Endodermal cell (in vitro differentiated cells): ENCODE data around the gene CNNM3. TPM values are rescaled to one million over a fixed set of nuclear protein-coding genes. Genes with fewer than 3 reads are reported as not detected.

Source experiments
- DNase-seq: peaks from one replicate; pipeline ENCODE4 v3.0.0-alpha.2; 2017
- H3K27ac ChIP-seq: 2 replicates; pipeline ENCODE4 v1.5.1; 2013; ENCODE audit warnings: mild to moderate bottlenecking, low read depth, low read length, moderate library complexity
- H3K27me3 ChIP-seq: 2 replicates; pipeline ENCODE4 v1.6.1; 2013; ENCODE audit warnings: mild to moderate bottlenecking, low read length, moderate library complexity; ENCODE audit not compliant: insufficient read depth, control insufficient read depth, poor library complexity, severe bottlenecking
- H3K36me3 ChIP-seq: 2 replicates; pipeline ENCODE4 v1.7.0; 2013; ENCODE audit warnings: mild to moderate bottlenecking, low read length, moderate library complexity; ENCODE audit not compliant: control insufficient read depth, insufficient read depth
- H3K4me1 ChIP-seq: one replicate; pipeline ENCODE4 v1.7.0; 2013; ENCODE audit warnings: low read length; ENCODE audit not compliant: control insufficient read depth, insufficient read depth
- H3K4me3 ChIP-seq: 2 replicates; pipeline ENCODE4 v1.5.1; 2013; ENCODE audit warnings: mild to moderate bottlenecking, low read length, moderate library complexity
- H3K9ac ChIP-seq: 2 replicates; pipeline ENCODE4 v1.6.1; 2013; ENCODE audit warnings: mild to moderate bottlenecking, low read length, moderate library complexity; ENCODE audit not compliant: poor library complexity, severe bottlenecking; ENCODE audit errors: extremely low read depth
- H3K9me3 ChIP-seq: 2 replicates; pipeline ENCODE4 v1.6.1; 2013; ENCODE audit warnings: mild to moderate bottlenecking, low read length, moderate library complexity; ENCODE audit not compliant: control insufficient read depth
- H3K27ac Mint-ChIP-seq: 2 replicates; pipeline ENCODE4 v1.8.0; 2020; ENCODE audit warnings: mixed read lengths
- H3K27me3 Mint-ChIP-seq: 2 replicates; pipeline ENCODE4 v1.8.0; 2021; ENCODE audit warnings: mild to moderate bottlenecking, mixed read lengths; ENCODE audit not compliant: insufficient read depth
- H3K36me3 Mint-ChIP-seq: 2 replicates; pipeline ENCODE4 v1.8.0; 2020; ENCODE audit warnings: low read depth, mixed read lengths
- H3K4me1 Mint-ChIP-seq: 2 replicates; pipeline ENCODE4 v1.8.0; 2020; ENCODE audit warnings: mixed read lengths
- H3K4me3 Mint-ChIP-seq: 2 replicates; pipeline ENCODE4 v1.8.0; 2020; ENCODE audit warnings: mild to moderate bottlenecking, moderate library complexity, mixed read lengths
- H3K9me3 Mint-ChIP-seq: 2 replicates; pipeline ENCODE4 v1.8.0; 2020; ENCODE audit warnings: mild to moderate bottlenecking, mixed read lengths
- WGBS, 2 experiments: methylation state at CpG; one replicate each; pipeline versions ENCODE4 v1.1.5 to v1.1.7; 2013; ENCODE audit warnings: missing lambda C conversion rate in 2 of 2, mixed read lengths in 1 of 2; ENCODE audit not compliant: insufficient coverage in 1 of 2, insufficient read length in 1 of 2; 5-methylcytosine and 5-hydroxymethylcytosine counted together
- total RNA-seq, 2 donors: library from RNA; stranded (reverse); fragmentation: NEBNext Ultra II Directional in 1 of 2; extraction: Animal tissue kit (Norgen Biotek cat#: 25700) in 1 of 2; gene quantifications; 2 replicates in 1 of 2; 3 replicates in 1 of 2; pipeline ENCODE4 v1.2.1, GENCODE V29; 2021
- TF ChIP-seq, protein P1 (sequence below): fragments of 200-600 bp; sonication (generic); conservative IDR thresholded peaks from 2 replicates; pipeline ENCODE4 v1.5.0; 2021; ENCODE audit warnings: antibody characterized with exemption, mild to moderate bottlenecking

The CNNM3 gene
- total RNA-seq, 2 donors from 2014 or later, result 33.1 to 34.8 TPM

DNA sequence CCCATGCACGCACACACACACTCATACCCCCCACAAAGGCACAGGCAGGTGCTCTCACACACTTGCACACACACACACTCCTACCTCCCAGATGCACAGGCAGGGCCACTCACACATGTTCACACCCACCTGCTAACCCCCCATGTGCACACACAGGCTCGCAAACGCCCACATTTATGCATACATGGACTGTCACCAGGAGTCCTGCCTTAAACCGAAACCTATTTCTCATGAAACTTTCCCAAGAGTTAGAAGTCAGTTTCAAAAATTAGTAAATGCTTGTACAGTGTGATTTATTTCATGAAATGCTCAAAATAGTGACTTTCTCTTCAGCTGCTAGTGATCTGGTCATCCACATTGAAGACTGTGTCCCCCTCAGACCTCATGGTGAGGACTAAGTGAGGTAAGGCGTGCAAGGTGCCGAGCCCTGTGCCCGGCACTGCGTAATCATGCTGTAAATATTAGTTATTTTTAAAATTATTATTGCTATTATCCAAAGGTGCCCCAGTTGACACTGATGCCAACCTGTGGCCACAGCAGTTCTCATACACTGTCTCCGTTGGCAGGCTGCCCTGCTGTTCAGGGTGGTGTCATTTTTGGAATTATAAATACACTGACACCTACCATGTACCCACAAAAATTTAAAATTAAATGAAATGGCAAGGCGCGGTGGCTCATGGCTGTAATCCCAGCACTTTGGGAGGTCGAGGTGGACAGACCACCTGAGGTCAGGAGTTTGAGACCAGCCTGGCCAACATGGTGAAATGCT, 43.0 kb upstream of the CNNM3 start:
- 93 to 97% methylated on average over 5 to 9 of the region's 12 CpGs for WGBS, 2 experiments
- H3K27ac ChIP-seq, result no peak overlapping the region
- Mint-ChIP-seq H3K27ac (peak overlapping the region; percentile 41), H3K4me1 (peaks cover 15% of the 10 kb centered on the region), H3K4me3 (no peak overlapping the region), H3K36me3 (peaks cover 15% of the 10 kb centered on the region), H3K9me3 (no peaks in the 10 kb centered on the region), H3K27me3 (no peaks in the 10 kb centered on the region)
- no peaks in the 10 kb centered on the region for H3K9me3 ChIP-seq
- no peaks in the 10 kb centered on the region for H3K36me3 ChIP-seq
- TF ChIP-seq, protein P1, sequence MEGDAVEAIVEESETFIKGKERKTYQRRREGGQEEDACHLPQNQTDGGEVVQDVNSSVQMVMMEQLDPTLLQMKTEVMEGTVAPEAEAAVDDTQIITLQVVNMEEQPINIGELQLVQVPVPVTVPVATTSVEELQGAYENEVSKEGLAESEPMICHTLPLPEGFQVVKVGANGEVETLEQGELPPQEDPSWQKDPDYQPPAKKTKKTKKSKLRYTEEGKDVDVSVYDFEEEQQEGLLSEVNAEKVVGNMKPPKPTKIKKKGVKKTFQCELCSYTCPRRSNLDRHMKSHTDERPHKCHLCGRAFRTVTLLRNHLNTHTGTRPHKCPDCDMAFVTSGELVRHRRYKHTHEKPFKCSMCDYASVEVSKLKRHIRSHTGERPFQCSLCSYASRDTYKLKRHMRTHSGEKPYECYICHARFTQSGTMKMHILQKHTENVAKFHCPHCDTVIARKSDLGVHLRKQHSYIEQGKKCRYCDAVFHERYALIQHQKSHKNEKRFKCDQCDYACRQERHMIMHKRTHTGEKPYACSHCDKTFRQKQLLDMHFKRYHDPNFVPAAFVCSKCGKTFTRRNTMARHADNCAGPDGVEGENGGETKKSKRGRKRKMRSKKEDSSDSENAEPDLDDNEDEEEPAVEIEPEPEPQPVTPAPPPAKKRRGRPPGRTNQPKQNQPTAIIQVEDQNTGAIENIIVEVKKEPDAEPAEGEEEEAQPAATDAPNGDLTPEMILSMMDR, result no peak
- H3K4me3 ChIP-seq, result no peak overlapping the region
- no peaks in the 10 kb centered on the region for H3K4me1 ChIP-seq
- no peak for DNase-seq
- no peaks in the 10 kb centered on the region for H3K27me3 ChIP-seq
- H3K9ac ChIP-seq, result no peak overlapping the region

DNA sequence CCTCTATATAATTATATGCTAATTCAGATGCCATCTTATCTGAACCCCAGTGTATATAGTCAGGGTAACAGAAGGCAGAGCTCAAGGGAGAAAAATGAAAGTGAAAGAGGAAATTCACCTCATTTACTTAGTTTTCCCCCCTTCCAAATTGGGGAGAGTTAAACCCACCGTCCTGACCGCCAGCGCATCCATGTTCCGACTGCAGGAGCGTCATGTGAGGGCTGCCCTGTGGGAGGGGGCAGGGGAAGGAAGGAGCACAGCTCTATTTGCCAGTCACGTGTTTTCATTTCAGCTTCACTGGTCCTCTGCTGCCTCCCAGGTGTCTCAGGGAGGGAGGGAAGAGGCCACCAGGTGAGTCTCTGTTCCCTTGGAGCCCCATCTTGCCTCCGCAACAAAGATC, 42.1 kb upstream of the CNNM3 start:
- Mint-ChIP-seq H3K9me3 (no peaks in the 10 kb centered on the region), H3K4me3 (no peak overlapping the region), H3K27ac (no peak overlapping the region), H3K27me3 (no peaks in the 10 kb centered on the region), H3K36me3 (peaks cover 9% of the 10 kb centered on the region), H3K4me1 (peaks cover 12% of the 10 kb centered on the region)
- Histone ChIP-seq H3K4me3 (no peak overlapping the region), H3K27me3 (no peaks in the 10 kb centered on the region), H3K9ac (no peak overlapping the region), H3K27ac (no peak overlapping the region), H3K9me3 (no peaks in the 10 kb centered on the region), H3K36me3 (no peaks in the 10 kb centered on the region), H3K4me1 (no peaks in the 10 kb centered on the region)
- TF ChIP-seq, protein P1, result no peak
- WGBS, 2 experiments, result 89 to 100% methylated on average over 4 to 7 of the region's 7 CpGs
- DNase-seq, result peak; percentile 59

DNA sequence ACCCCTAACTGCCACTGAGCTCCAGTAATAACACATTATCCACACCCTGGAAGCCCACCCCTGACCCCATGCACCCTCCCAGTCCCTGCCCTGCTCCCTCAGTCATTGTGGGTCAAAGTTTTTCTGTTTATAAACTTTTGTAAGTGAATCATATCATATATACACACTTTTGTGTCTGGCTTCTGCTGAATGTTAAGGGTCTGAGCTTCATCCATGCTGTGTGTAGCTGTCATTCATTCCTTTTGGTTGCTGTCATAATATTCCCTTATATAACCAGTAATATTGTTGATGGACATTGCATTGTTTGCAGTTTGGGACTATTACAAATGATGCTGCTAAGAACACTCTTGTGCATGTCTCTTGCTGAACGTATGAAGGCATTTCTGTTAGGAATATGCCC, 40.9 kb upstream of the CNNM3 start:
- Mint-ChIP-seq H3K27ac (no peak overlapping the region), H3K27me3 (no peaks in the 10 kb centered on the region), H3K9me3 (no peaks in the 10 kb centered on the region), H3K36me3 (peaks cover 13% of the 10 kb centered on the region), H3K4me3 (no peak overlapping the region), H3K4me1 (peaks cover 6% of the 10 kb centered on the region)
- DNase-seq, result no peak
- no peaks in the 10 kb centered on the region for H3K4me1 ChIP-seq
- TF ChIP-seq, protein P1, result no peak
- H3K36me3 ChIP-seq, result no peaks in the 10 kb centered on the region
- H3K9me3 ChIP-seq, result no peaks in the 10 kb centered on the region
- no peak overlapping the region for H3K4me3 ChIP-seq
- H3K27ac ChIP-seq, result no peak overlapping the region
- no peaks in the 10 kb centered on the region for H3K27me3 ChIP-seq
- H3K9ac ChIP-seq, result no peak overlapping the region
- 33 to 48% methylated on average over 1 of the region's 1 CpG for WGBS, 2 experiments
